Activated T-helper 1 cell treated with anti-CD3 and anti-CD28 coated beads, Interleukin-12 subunit alpha, Interleukin-12 subunit beta, Interleukin-2, Interleukin-4 antibody, amounts not matched to agents 30 ng/mL and 10 ng/mL and 1 ng/mL, durations not matched to agents 14 hours and 24 hours and 36 hours (primary cell): ENCODE data around the gene HLA-DPB1. TPM values are rescaled to one million over a fixed set of nuclear protein-coding genes. Genes with fewer than 3 reads are reported as not detected.

ENCODE experiments used
- DNase-seq: peaks from one replicate; pipeline ENCODE4 v3.0.0; 2021; ENCODE audit warnings: low spot score
- H3K27ac Mint-ChIP-seq: one replicate; pipeline ENCODE4 v1.8.0; 2021; ENCODE audit warnings: mild to moderate bottlenecking, mixed read lengths
- H3K27me3 Mint-ChIP-seq: one replicate; pipeline ENCODE4 v1.8.0; 2022; ENCODE audit warnings: mild to moderate bottlenecking, moderate library complexity, mixed read lengths; ENCODE audit not compliant: insufficient read depth
- H3K36me3 Mint-ChIP-seq: one replicate; pipeline ENCODE4 v1.8.0; 2021; ENCODE audit warnings: low read depth, mixed read lengths
- H3K4me1 Mint-ChIP-seq: one replicate; pipeline ENCODE4 v1.8.0; 2021; ENCODE audit warnings: low read depth, mixed read lengths
- H3K4me3 Mint-ChIP-seq: one replicate; pipeline ENCODE4 v1.8.0; 2021; ENCODE audit warnings: mild to moderate bottlenecking, moderate library complexity, mixed read lengths
- H3K9me3 Mint-ChIP-seq: one replicate; pipeline ENCODE4 v1.8.0; 2021; ENCODE audit warnings: mixed read lengths
- intact Hi-C: fragments of 100-400 bp; cut with micrococcal nuclease; formaldehyde crosslinking; loops from one replicate; pipeline ENCODE4 v1.15.1; 2024
- total RNA-seq: library from RNA; stranded (reverse); gene quantifications from 2 replicates; pipeline ENCODE4 v1.2.3, GENCODE V29; 2022

HLA-DPB1 gene
- total RNA-seq, 1 donor from 2014 or later: 12.2 TPM

DNA sequence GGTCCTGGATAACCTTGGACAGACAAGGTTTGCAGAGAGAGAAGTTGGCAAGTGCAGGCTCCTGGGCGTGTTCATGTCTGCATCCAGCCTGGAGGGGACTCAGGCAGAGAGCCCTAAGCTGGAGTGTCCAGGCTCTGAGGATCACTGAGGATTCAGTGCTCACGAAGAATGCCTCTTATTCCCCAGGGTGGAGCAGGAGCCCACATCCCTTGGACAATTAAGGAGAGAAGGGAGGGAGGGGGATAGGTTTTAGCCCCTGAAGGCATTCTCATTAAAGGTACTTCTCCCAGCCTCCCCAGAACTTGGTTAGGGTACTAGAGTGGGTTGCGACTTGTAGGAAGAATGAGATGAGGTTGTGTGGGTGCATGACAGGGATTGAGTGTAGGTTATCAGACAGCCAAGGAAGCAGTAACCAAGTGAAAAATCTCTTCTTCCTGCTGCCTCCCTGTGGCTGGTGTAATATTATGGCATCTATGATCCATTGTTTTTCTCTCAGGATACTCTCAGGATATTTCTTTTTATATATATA is 680 bp downstream of the HLA-DPB1 start:
- DNase-seq: no peak
- Mint-ChIP-seq H3K4me1 (peaks cover 55% of the 10 kb centered on the region), H3K36me3 (peaks cover 3% of the 10 kb centered on the region), H3K27me3 (peaks cover 4% of the 10 kb centered on the region), H3K4me3 (peak overlapping the region; percentile 78), H3K9me3 (no peaks in the 10 kb centered on the region), H3K27ac (no peak overlapping the region)
- intact Hi-C loops: loop anchor here (5.0 kb wide), 1 partner anchor 184 kb away; no protein-coding TSS in a partner anchor

- Mint-ChIP-seq H3K4me1 (peaks cover 55% of the 10 kb centered on the region), H3K27me3 (no peaks in the 10 kb centered on the region), H3K27ac (no peak overlapping the region), H3K4me3 (no peak overlapping the region), H3K36me3 (peaks cover 4% of the 10 kb centered on the region), H3K9me3 (no peaks in the 10 kb centered on the region)
- intact Hi-C loops: loop anchor here (5.0 kb wide), 1 partner anchor 186 kb away; no protein-coding TSS in a partner anchor
- no peak for DNase-seq
Measured at GRCh38 chr6:33077908-33078307, 2.1 kb downstream of the HLA-DPB1 start.

DNA sequence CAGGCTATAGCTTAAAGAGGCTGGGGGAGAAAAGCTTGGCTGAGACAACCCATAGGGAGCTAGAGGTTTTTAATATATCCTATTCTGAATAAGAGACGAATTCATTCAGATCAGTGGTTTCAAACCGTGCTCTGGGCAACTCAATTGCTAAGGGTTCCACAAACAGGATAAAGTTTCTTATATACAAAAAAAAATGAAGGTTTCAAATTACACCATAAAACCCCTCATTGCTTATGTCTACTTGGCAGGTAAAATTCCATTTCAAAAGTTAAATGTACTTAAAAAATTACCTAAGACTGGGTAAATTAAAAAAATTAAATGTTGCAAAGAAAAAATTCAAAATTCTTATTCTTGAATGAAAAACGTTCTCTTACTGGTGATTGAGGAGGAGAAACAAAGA is 2.7 kb downstream of the HLA-DPB1 start:
- Mint-ChIP-seq H3K4me3 (no peak overlapping the region), H3K4me1 (peaks cover 50% of the 10 kb centered on the region), H3K27me3 (no peaks in the 10 kb centered on the region), H3K27ac (no peak overlapping the region), H3K9me3 (no peaks in the 10 kb centered on the region), H3K36me3 (peaks cover 5% of the 10 kb centered on the region)
- no peak for DNase-seq
- intact Hi-C loops: loop anchor here (5.0 kb wide), 1 partner anchor 186 kb away; no protein-coding TSS in a partner anchor

GRCh38 chr6:33078919-33079521 is 3.2 kb downstream of the HLA-DPB1 start:
- H3K4me1 Mint-ChIP-seq: peaks cover 46% of the 10 kb centered on the region
- peaks cover 5% of the 10 kb centered on the region for H3K36me3 Mint-ChIP-seq
- intact Hi-C loops: loop anchor here (5.0 kb wide), 1 partner anchor 187 kb away; no protein-coding TSS in a partner anchor
- H3K4me3 Mint-ChIP-seq: no peak overlapping the region
- H3K9me3 Mint-ChIP-seq: no peaks in the 10 kb centered on the region
- no peak for DNase-seq
- no peak overlapping the region for H3K27ac Mint-ChIP-seq
- H3K27me3 Mint-ChIP-seq: no peaks in the 10 kb centered on the region

DNA sequence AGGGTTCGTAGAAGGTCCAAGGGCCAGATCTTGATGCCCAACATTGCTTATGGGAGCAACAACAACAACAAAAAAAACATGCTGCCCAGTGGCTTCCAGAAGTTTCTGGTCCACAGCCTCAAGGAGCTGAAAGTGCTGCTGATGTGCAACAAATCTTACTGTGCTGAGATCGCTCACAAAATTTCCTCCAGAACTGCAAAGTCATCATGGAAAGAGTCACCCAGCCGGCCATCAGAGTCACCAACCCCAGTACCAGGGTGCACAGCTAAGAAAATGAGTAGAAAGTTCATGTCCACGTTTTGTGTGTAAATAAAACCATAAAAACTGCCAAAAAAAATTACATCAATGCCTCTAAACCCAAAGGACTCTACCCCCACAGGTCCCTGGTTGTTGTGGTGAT is 3.8 kb downstream of the HLA-DPB1 start:
- H3K4me3 Mint-ChIP-seq: no peak overlapping the region
- no peak for DNase-seq
- peaks cover 5% of the 10 kb centered on the region for H3K36me3 Mint-ChIP-seq
- no peaks in the 10 kb centered on the region for H3K27me3 Mint-ChIP-seq
- intact Hi-C loops: loop anchor here (5.0 kb wide), 1 partner anchor 187 kb away; no protein-coding TSS in a partner anchor
- H3K9me3 Mint-ChIP-seq: no peaks in the 10 kb centered on the region
- no peak overlapping the region for H3K27ac Mint-ChIP-seq
- H3K4me1 Mint-ChIP-seq: peaks cover 46% of the 10 kb centered on the region

DNA sequence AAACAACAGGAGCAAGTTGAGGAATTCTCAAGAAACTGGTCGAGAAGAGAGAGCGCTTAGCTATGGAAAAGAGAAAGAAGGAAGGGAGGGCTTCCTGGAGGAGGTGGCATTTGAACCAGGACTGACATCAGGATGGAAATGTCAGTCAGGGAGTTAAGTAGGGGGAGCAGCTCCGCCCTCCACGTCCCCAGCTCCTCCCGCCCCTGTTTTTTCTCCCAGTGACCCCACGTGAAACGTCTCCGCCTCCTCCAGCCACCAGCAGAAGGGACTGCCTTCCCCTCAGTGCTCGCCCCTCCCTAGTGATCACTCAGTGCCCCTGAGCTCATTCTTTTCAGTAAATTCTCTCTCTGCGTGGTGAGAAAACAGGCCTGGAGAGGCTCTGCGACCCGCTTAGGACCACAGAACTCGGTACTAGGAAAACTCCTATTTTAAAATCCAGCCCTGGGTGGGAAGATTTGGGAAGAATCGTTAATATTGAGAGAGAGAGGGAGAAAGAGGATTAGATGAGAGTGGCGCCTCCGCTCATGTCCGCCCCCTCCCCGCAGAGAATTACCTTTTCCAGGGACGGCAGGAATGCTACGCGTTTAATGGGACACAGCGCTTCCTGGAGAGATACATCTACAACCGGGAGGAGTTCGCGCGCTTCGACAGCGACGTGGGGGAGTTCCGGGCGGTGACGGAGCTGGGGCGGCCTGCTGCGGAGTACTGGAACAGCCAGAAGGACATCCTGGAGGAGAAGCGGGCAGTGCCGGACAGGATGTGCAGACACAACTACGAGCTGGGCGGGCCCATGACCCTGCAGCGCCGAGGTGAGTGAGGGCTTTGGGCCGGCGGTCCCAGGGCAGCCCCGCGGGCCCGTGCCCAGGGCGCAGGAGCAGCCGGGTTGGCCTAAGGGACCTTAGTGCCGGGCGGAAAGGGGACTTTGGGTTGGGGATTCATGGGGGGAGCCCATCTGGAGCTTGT is 4.6 kb downstream of the HLA-DPB1 start:
- H3K27ac Mint-ChIP-seq: no peak overlapping the region
- H3K27me3 Mint-ChIP-seq: no peaks in the 10 kb centered on the region
- intact Hi-C loops: loop anchor here (5.0 kb wide), 1 partner anchor 198 kb away; no protein-coding TSS in a partner anchor
- H3K9me3 Mint-ChIP-seq: no peaks in the 10 kb centered on the region
- no peak for DNase-seq
- peaks cover 41% of the 10 kb centered on the region for H3K4me1 Mint-ChIP-seq
- no peak overlapping the region for H3K4me3 Mint-ChIP-seq
- H3K36me3 Mint-ChIP-seq: peaks cover 5% of the 10 kb centered on the region

DNA sequence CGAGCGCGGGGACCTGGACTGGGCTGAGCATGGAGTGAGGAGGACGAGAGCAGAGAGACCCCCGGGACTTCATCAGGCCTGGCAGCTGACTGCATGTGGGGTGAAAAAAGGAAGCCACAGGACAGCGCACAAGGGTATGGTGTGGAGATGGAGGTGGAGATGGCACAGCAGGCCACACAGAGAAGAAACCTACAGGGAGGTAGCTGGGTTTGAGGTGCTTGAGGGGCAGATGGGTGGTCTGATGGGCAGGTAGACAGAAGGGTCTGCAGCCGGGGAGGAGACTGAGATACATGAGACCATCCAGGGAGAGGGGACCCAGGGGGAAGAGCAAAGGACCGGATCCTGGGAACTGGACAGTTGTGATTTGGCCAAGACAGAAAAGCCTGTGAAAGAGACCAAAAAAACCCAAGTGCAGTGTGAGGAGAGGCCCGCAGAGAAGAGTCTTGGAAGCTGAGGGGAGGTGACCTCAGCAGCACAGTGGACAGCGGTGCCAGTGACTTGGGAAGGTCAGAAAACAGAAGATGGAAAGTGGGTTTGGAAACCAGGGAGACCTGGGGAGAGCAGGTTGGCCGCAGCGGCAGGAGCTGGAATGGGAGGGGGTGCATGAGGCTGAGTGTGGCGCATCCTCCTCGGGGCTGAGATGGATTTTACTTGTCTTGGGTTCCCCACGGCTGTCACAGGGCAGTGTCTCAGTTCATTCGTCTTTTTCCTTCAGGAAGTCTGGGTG is 5.5 kb downstream of the HLA-DPB1 start:
- no peak for DNase-seq
- intact Hi-C loops: loop anchor here (5.0 kb wide), 1 partner anchor 199 kb away; no protein-coding TSS in a partner anchor
- H3K27ac Mint-ChIP-seq: no peak overlapping the region
- H3K27me3 Mint-ChIP-seq: no peaks in the 10 kb centered on the region
- H3K4me1 Mint-ChIP-seq: peaks cover 33% of the 10 kb centered on the region
- H3K4me3 Mint-ChIP-seq: no peak overlapping the region
- peaks cover 5% of the 10 kb centered on the region for H3K36me3 Mint-ChIP-seq
- no peaks in the 10 kb centered on the region for H3K9me3 Mint-ChIP-seq

GRCh38 chr6:33082702-33083101 is 6.9 kb downstream of the HLA-DPB1 start:
- Mint-ChIP-seq H3K4me3 (no peak overlapping the region), H3K36me3 (peaks cover 8% of the 10 kb centered on the region), H3K9me3 (no peaks in the 10 kb centered on the region), H3K27ac (no peak overlapping the region), H3K27me3 (peaks cover 2% of the 10 kb centered on the region), H3K4me1 (peaks cover 22% of the 10 kb centered on the region)
- DNase-seq: no peak
- intact Hi-C loops: loop anchor here (1.0 to 5.0 kb wide), 3 partner anchors 68 to 200 kb away; no protein-coding TSS in a partner anchor

GRCh38 chr6:33085627-33086026 is 9.8 kb downstream of the HLA-DPB1 start:
- H3K27ac Mint-ChIP-seq: no peak overlapping the region
- peaks cover 8% of the 10 kb centered on the region for H3K36me3 Mint-ChIP-seq
- H3K4me1 Mint-ChIP-seq: peaks cover 16% of the 10 kb centered on the region
- no peak overlapping the region for H3K4me3 Mint-ChIP-seq
- no peak for DNase-seq
- intact Hi-C loops: no loop called here
- no peaks in the 10 kb centered on the region for H3K9me3 Mint-ChIP-seq
- peaks cover 4% of the 10 kb centered on the region for H3K27me3 Mint-ChIP-seq

DNA sequence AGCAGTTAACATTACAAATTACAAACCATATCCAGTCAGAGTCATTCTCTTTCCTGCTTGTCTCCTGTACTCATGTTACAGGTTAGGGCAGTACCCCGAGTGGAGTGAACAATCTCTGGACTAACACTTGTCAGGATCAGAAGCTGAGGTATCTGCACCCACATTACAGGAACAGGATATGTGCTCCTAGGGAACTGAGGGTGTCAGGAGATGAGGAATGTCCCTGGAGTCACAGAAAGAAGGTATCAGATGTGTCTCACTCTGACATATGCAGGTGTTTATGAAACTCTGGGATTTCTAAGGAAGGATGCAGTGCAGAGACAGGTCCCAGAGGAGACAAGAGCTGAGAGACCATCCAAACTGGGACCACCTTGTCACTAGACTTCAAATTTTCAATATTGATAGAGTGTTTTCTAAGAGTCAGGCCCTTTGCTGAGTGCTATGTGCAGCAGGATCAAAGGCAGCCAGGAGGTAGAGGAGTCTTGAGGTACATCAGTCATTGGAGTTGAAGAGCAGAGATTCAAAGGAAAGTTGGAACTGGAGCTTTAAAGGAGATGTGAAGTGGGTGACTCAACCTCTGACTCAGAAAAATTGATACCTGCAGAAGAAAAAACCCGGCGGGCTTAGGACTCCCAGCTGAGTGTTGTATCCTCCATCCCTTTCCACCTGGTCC is 12.6 kb downstream of the HLA-DPB1 start:
- intact Hi-C loops: no loop called here
- H3K27me3 Mint-ChIP-seq: peaks cover 4% of the 10 kb centered on the region
- peaks cover 3% of the 10 kb centered on the region for H3K36me3 Mint-ChIP-seq
- H3K4me1 Mint-ChIP-seq: no peaks in the 10 kb centered on the region
- no peak overlapping the region for H3K27ac Mint-ChIP-seq
- no peaks in the 10 kb centered on the region for H3K9me3 Mint-ChIP-seq
- no peak overlapping the region for H3K4me3 Mint-ChIP-seq
- no peak for DNase-seq

- Mint-ChIP-seq H3K4me3 (no peak overlapping the region), H3K4me1 (no peaks in the 10 kb centered on the region), H3K36me3 (peaks cover 3% of the 10 kb centered on the region), H3K27me3 (peaks cover 8% of the 10 kb centered on the region), H3K27ac (no peak overlapping the region), H3K9me3 (no peaks in the 10 kb centered on the region)
- no peak for DNase-seq
- intact Hi-C loops: no loop called here
Measured at GRCh38 chr6:33088931-33089620, 13.3 kb downstream of the HLA-DPB1 start.
